Kidney (tissue), 14 donors: ENCODE measurements around the gene IL1RAPL2. TPM values are rescaled to one million over a fixed set of nuclear protein-coding genes. Genes with fewer than 3 reads are reported as not detected.

Experiments
- DNase-seq, 5 donors: peaks; one replicate each; pipeline ENCODE4 v3.0.0-alpha.2; 2013 to 2020
- FAIRE-seq: peaks from 2 replicates; lab custom pipeline; 2012; peaks lifted over from hg19 to GRCh38; lab: Jason Lieb, UNC
- H3K27ac ChIP-seq, 2 donors: one replicate each; pipeline ENCODE4 v1.7.0; 2013; ENCODE audit warnings: low read depth in 2 of 2, low read length in 2 of 2, inconsistent platforms in 1 of 2
- H3K27me3 ChIP-seq: one replicate; pipeline ENCODE4 v1.7.1; 2013; ENCODE audit warnings: low read length, inconsistent platforms; ENCODE audit not compliant: control insufficient read depth, insufficient read depth
- H3K36me3 ChIP-seq, 3 donors: one replicate each; pipeline versions ENCODE4 v1.7.0 to v1.7.1; 2013; ENCODE audit warnings: low read length in 3 of 3, control low read depth in 1 of 3, inconsistent platforms in 1 of 3; ENCODE audit not compliant: insufficient read depth in 3 of 3, control insufficient read depth in 2 of 3
- H3K4me1 ChIP-seq, 3 donors: one replicate each; pipeline versions ENCODE4 v1.7.0 to v1.7.1; 2013; ENCODE audit warnings: low read length in 3 of 3, inconsistent platforms in 1 of 3, low read depth in 1 of 3; ENCODE audit not compliant: control insufficient read depth in 2 of 3, insufficient read depth in 2 of 3
- H3K4me3 ChIP-seq, 3 donors: one replicate each; pipeline versions ENCODE4 v1.7.0 to v1.8.1; 2013; ENCODE audit warnings: low read length in 3 of 3, control low read depth in 1 of 3, inconsistent platforms in 1 of 3
- H3K9ac ChIP-seq, 3 donors: one replicate each; pipeline versions ENCODE4 v1.7.0 to v1.7.1; 2013; ENCODE audit warnings: low read length in 3 of 3, control low read depth in 1 of 3, inconsistent platforms in 1 of 3
- H3K9me3 ChIP-seq, 3 donors: one replicate each; pipeline versions ENCODE4 v1.7.0 to v1.7.1; 2013; ENCODE audit warnings: low read length in 3 of 3, control low read depth in 1 of 3, inconsistent platforms in 1 of 3; ENCODE audit not compliant: control insufficient read depth in 2 of 3, insufficient read depth in 1 of 3
- CTCF ChIP-seq: IDR thresholded peaks from 3 replicates; pipeline ENCODE4 v1.5.1; 2012; ENCODE audit warnings: mild to moderate bottlenecking, moderate library complexity, borderline replicate concordance; ENCODE audit not compliant: insufficient read depth; ENCODE audit errors: extremely low read depth
- intact Hi-C: fragments of 100-400 bp; cut with DNase I; formaldehyde crosslinking; loops from one replicate; pipeline ENCODE4 v1.11.1; 2022
- polyA plus RNA-seq: library from polyadenylated mRNA; stranded (reverse); fragments of 350-450 nt; fragmentation: Illumina TruSeq; extraction: RNeasy Lipid Tissue Mini Kit (QIAGEN cat#74804); gene quantifications from one replicate; pipeline ENCODE4 v1.2.3, GENCODE V29; 2014; ENCODE audit warnings: low read depth, low replicate concordance; ENCODE audit not compliant: insufficient read depth
- total RNA-seq: library from RNA; stranded (reverse); fragmentation: NEBNext Ultra II Directional; extraction: Animal tissue kit (Norgen Biotek cat#: 25700); gene quantifications from one replicate; pipeline ENCODE4 v1.2.1, GENCODE V29; 2021
- donor health status: control.
- donor health status: control.
- donor health status: control.
- donor health status: control.
- donor health status: control.
- donor health status: DM: yes; HTN: yes; CAD: no.
- donor health status: Normal renal cell carcinoma (clear cell type).

The IL1RAPL2 gene
- total and polyA plus RNA-seq, 2 donors from 2014 or later: 0.13 to 0.25 TPM

DNA sequence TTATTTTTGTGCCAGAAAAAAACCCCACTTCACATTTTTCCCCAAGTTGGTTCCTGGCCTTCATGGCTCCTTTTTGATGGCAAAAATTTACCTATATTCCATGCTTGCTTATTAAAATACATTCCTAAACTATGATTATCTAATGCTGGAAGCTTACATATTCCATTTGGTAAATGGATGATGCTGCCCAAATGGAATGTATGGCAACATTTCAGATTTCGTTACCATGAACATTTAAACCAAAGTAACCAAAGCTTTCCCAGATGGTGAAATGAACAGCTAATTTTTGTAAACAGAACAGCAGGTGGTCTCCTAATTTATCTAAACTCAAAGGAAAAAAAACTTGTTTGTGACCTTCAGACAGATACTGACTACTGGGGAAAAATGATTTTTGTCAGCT is 765.2 kb downstream of the IL1RAPL2 start:
- Histone ChIP-seq H3K9ac (no peak overlapping the region), H3K36me3 (no peaks in the 10 kb centered on the region), H3K9me3 (no peaks in the 10 kb centered on the region), H3K4me3 (no peak overlapping the region), H3K4me1 (no peaks in the 10 kb centered on the region), H3K27me3 (no peaks in the 10 kb centered on the region), H3K27ac (no peak overlapping the region)
- no peak for TF ChIP-seq CTCF
- FAIRE-seq (no peak), DNase-seq (no peak)
- intact Hi-C loops: no loop called here

GRCh38 chrX:105347373-105347772 is 781.4 kb downstream of the IL1RAPL2 start:
- H3K36me3 ChIP-seq: no peaks in the 10 kb centered on the region
- no peak overlapping the region for H3K9ac ChIP-seq
- no peak overlapping the region for H3K4me3 ChIP-seq
- no peaks in the 10 kb centered on the region for H3K4me1 ChIP-seq
- intact Hi-C loops: no loop called here
- no peak overlapping the region for H3K27ac ChIP-seq
- no peaks in the 10 kb centered on the region for H3K9me3 ChIP-seq
- no peaks in the 10 kb centered on the region for H3K27me3 ChIP-seq
- no peak for FAIRE-seq
- no peak for TF ChIP-seq CTCF
- no peak for DNase-seq

GRCh38 chrX:105349476-105349875 is 783.5 kb downstream of the IL1RAPL2 start:
- H3K36me3 ChIP-seq: no peaks in the 10 kb centered on the region
- FAIRE-seq: no peak
- intact Hi-C loops: no loop called here
- TF ChIP-seq CTCF: no peak
- H3K9ac ChIP-seq: no peak overlapping the region
- H3K27me3 ChIP-seq: no peaks in the 10 kb centered on the region
- H3K27ac ChIP-seq: no peak overlapping the region
- DNase-seq: no peak
- no peaks in the 10 kb centered on the region for H3K4me1 ChIP-seq
- H3K4me3 ChIP-seq: no peak overlapping the region
- H3K9me3 ChIP-seq: no peaks in the 10 kb centered on the region

DNA sequence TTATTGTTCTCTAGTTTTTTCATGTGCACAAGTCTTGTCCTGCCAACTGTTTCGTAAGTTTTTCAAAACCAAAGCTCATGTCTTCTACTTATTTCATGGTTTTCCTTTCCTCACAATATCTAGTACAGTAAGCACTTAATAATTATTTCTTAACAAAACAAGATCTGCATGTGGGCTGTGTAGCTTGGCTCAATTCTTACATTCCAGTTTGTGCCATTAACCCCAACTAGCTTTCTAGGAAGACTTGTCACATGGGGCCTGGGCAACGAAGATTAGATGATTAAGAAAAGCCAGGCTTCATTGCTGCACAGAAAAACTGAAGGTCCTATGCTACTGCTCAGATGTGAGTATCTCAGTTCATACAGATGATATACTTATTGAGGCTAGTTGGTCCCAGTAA is 809.8 kb downstream of the IL1RAPL2 start:
- DNase-seq (peak in 2 of 5 donors; percentile 26 to 48), FAIRE-seq (no peak)
- H3K36me3 ChIP-seq: no peaks in the 10 kb centered on the region
- intact Hi-C loops: no loop called here
- no peaks in the 10 kb centered on the region for H3K4me1 ChIP-seq
- TF ChIP-seq CTCF: no peak
- H3K4me3 ChIP-seq: no peak overlapping the region
- H3K9ac ChIP-seq: no peak overlapping the region
- H3K9me3 ChIP-seq: no peaks in the 10 kb centered on the region
- no peak overlapping the region for H3K27ac ChIP-seq
- no peaks in the 10 kb centered on the region for H3K27me3 ChIP-seq
